ENCODE data around the gene NKG7.
"Not testable (repeated sequence)": the region's sequence is repeated elsewhere in the genome, so short reads cannot be mapped to it uniquely, and the experiment has no call there.

Gene NKG7

GRCh38 chr19:51372649-51373504, at the start of gene NKG7:
Gene NKG7 (minus strand): TSS chr19:51372654. CDS start chr19:51372535, 119 bp downstream.
- DNase-seq: no peak

- DNase-seq: no peak
These were observed 49.6 kb upstream of the NKG7 start for GRCh38 chr19:51422053-51422448.

- DNase-seq: no peak
These were observed 49.0 kb upstream of the NKG7 start for GRCh38 chr19:51421229-51422052.

- DNase-seq: not testable (repeated sequence)
These were observed 48.1 kb upstream of the NKG7 start for GRCh38 chr19:51420511-51420910.

GRCh38 chr19:51418707-51419106, 46.3 kb upstream of the NKG7 start:
- DNase-seq: no peak

- DNase-seq: no peak
These were observed 45.3 kb upstream of the NKG7 start for GRCh38 chr19:51417810-51418157.

GRCh38 chr19:51417107-51417809, 44.8 kb upstream of the NKG7 start, which contains the start of gene SIGLEC10:
Gene SIGLEC10 (minus strand): TSS chr19:51417642. CDS start chr19:51417581, 61 bp downstream.
- DNase-seq: no peak

GRCh38 chr19:51416422-51416821, 44.0 kb upstream of the NKG7 start:
- not testable (repeated sequence) for DNase-seq

- no peak for DNase-seq
These were observed 42.7 kb upstream of the NKG7 start for GRCh38 chr19:51415187-51415586.

- DNase-seq: no peak
These were observed 38.7 kb upstream of the NKG7 start for GRCh38 chr19:51410950-51411748.

- no peak for DNase-seq
These were observed 35.2 kb upstream of the NKG7 start for GRCh38 chr19:51407511-51408131.

GRCh38 chr19:51402117-51402516, 29.7 kb upstream of the NKG7 start:
- no peak for DNase-seq

- not testable (repeated sequence) for DNase-seq
These were observed 27.5 kb upstream of the NKG7 start for GRCh38 chr19:51399936-51400335.

- no peak for DNase-seq
These were observed 26.8 kb upstream of the NKG7 start for GRCh38 chr19:51399231-51399630.

GRCh38 chr19:51398096-51398704, 25.7 kb upstream of the NKG7 start:
- no peak for DNase-seq

- DNase-seq: not testable (repeated sequence)
These were observed 25.0 kb upstream of the NKG7 start for GRCh38 chr19:51397453-51397852.

- no peak for DNase-seq
These were observed 23.7 kb upstream of the NKG7 start for GRCh38 chr19:51396175-51396574.

GRCh38 chr19:51394050-51394836, 21.8 kb upstream of the NKG7 start:
- no peak for DNase-seq

GRCh38 chr19:51392701-51393100, 20.2 kb upstream of the NKG7 start:
- DNase-seq: no peak

GRCh38 chr19:51391073-51391611, 18.7 kb upstream of the NKG7 start:
- DNase-seq: no peak
